ENCODE measurements around the gene KIFAP3.

DNA sequence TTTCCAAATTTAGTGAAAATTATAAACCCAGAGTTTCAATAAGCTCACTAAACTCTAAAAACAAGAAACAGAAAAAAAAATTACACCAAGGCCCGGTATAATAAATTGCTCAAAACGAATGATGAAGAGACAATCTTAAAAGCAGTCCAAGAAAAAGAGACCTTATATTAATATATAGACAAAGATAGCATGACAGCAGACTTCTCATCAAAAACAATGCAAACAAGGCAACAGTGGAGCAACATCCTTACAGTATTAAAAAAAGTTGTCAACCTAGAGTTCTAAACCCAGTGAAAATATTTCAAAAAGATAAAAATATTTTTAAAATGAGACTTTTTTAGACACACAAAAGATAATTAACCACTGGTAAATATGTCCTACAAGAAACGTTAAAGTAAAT, 46.7 kb downstream of the KIFAP3 start:
- TF ChIP-seq ZNF274 (IDR thresholded peaks at IDR 0.05; ENCODE audit: low read depth, low read length) (no peak), YY1 (IDR thresholded peaks at IDR 0.05; ENCODE audit: insufficient read depth, insufficient read length) (no peak)

Measured in NT2/D1 (cell line).